ENCODE measurements around the gene JMJD7.

DNA sequence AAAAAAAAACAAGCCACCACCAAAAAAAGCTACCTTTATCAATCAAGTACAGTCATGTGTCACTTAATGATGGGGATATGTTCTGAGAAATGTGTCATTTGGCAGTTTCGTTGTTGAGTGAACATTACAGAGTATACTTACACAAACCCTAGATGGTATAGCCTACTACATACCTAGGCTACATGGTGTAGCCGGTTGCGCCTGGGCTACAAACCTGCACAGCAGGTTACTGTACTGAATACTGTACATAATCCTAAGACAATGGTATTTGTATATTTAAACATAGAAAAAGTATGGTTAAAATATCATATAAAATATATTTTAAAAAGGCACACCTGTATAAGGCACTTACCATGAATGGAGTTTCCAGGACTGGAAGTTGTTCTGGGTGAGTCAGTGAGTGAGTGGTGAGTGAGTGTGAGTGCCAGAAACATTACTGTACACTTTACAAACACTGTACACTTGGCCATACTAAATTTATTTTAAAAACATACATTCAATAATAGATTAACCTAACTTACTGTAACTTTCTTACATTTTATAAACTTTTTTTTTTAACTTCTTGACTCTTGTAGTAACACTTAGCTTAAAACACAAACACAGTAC is 25.9 kb upstream of the JMJD7 start:
- TF ChIP-seq BACH2 (CRISPR knock-in tag; IDR thresholded peaks at IDR 0.05; ENCODE audit: borderline replicate concordance) (no peak), ZNF565 (CRISPR knock-in tag; conservative IDR thresholded peaks at IDR 0.05; ENCODE audit: low read depth) (no peak), GLIS3 (CRISPR knock-in tag; IDR thresholded peaks at IDR 0.05) (no peak), TCF4 (CRISPR knock-in tag; IDR thresholded peaks at IDR 0.05; ENCODE audit: borderline replicate concordance) (no peak), OSR1 (CRISPR knock-in tag; IDR thresholded peaks at IDR 0.05) (no peak), ZNF8 (CRISPR knock-in tag; IDR thresholded peaks at IDR 0.05) (no peak), SNAI2 (CRISPR knock-in tag; IDR thresholded peaks at IDR 0.05) (no peak), RARB (CRISPR knock-in tag; IDR thresholded peaks at IDR 0.05) (no peak), ZC3H10 (CRISPR knock-in tag; IDR thresholded peaks at IDR 0.05) (no peak), ISL1 (CRISPR knock-in tag; IDR thresholded peaks at IDR 0.05) (no peak), ESRRG (CRISPR knock-in tag; IDR thresholded peaks at IDR 0.05) (no peak), ZFP30 (CRISPR knock-in tag; IDR thresholded peaks at IDR 0.05) (no peak)
- TF ChIP-seq, protein P1, sequence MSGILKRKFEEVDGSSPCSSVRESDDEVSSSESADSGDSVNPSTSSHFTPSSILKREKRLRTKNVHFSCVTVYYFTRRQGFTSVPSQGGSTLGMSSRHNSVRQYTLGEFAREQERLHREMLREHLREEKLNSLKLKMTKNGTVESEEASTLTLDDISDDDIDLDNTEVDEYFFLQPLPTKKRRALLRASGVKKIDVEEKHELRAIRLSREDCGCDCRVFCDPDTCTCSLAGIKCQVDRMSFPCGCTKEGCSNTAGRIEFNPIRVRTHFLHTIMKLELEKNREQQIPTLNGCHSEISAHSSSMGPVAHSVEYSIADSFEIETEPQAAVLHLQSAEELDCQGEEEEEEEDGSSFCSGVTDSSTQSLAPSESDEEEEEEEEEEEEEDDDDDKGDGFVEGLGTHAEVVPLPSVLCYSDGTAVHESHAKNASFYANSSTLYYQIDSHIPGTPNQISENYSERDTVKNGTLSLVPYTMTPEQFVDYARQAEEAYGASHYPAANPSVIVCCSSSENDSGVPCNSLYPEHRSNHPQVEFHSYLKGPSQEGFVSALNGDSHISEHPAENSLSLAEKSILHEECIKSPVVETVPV (CRISPR knock-in tag; IDR thresholded peaks at IDR 0.05): no peak
- TF ChIP-seq, protein P2, sequence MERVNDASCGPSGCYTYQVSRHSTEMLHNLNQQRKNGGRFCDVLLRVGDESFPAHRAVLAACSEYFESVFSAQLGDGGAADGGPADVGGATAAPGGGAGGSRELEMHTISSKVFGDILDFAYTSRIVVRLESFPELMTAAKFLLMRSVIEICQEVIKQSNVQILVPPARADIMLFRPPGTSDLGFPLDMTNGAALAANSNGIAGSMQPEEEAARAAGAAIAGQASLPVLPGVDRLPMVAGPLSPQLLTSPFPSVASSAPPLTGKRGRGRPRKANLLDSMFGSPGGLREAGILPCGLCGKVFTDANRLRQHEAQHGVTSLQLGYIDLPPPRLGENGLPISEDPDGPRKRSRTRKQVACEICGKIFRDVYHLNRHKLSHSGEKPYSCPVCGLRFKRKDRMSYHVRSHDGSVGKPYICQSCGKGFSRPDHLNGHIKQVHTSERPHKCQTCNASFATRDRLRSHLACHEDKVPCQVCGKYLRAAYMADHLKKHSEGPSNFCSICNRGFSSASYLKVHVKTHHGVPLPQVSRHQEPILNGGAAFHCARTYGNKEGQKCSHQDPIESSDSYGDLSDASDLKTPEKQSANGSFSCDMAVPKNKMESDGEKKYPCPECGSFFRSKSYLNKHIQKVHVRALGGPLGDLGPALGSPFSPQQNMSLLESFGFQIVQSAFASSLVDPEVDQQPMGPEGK (CRISPR knock-in tag; IDR thresholded peaks at IDR 0.05; ENCODE audit: borderline replicate concordance): no peak
